Measurements from ENCODE around the gene SYNGR2. TPM values are rescaled to one million over a fixed set of nuclear protein-coding genes. Genes with fewer than 3 reads are reported as not detected.

SYNGR2 gene
- total and polyA plus RNA-seq, 2 donors (not counting 1 experiment from before 2014, with no cell fraction given) = 15.5 to 23.8 TPM

GRCh38 chr17:78122931-78123249 is 45.5 kb upstream of the SYNGR2 start:
- DNase-seq (ENCODE audit: low read depth in 2 of 2) = no peak
- no peak for TF ChIP-seq EZH2 (IDR thresholded peaks at IDR 0.05; ENCODE audit: low read length, missing control alignments)
- TF ChIP-seq CTCF (conservative IDR thresholded peaks at IDR 0.05 in 1 of 2, IDR thresholded peaks at IDR 0.05 in 1 of 2; ENCODE audit: low read depth in 1 of 2, low read length in 2 of 2) = no peak

GRCh38 chr17:78123258-78123929 is 45.0 kb upstream of the SYNGR2 start:
- no peak overlapping the region for H3K27ac ChIP-seq (ENCODE audit: insufficient read depth, low read length)
- no peak overlapping the region for H3K9ac ChIP-seq (ENCODE audit: insufficient read depth, low read length)
- TF ChIP-seq EZH2 (IDR thresholded peaks at IDR 0.05; ENCODE audit: low read length, missing control alignments) (no peak), CTCF (conservative IDR thresholded peaks at IDR 0.05 in 1 of 2, IDR thresholded peaks at IDR 0.05 in 1 of 2; ENCODE audit: low read depth in 1 of 2, low read length in 2 of 2) (no peak)

More at GRCh38 chr17:78122931-78123249, 45.5 kb upstream of the SYNGR2 start:
- H3K27me3 ChIP-seq (ENCODE audit: control insufficient read depth, insufficient read depth, low read length) = peaks cover 6% of the 10 kb centered on the region
- H3K4me1 ChIP-seq (ENCODE audit: control insufficient read depth, extremely low read depth, insufficient read depth, low read length) = no peaks in the 10 kb centered on the region
- H3K4me3 ChIP-seq (replicated peaks in 1 of 4; ENCODE audit: control extremely low read depth in 1 of 4, insufficient read depth in 1 of 4, low read depth in 3 of 4, low read length in 4 of 4) = no peak overlapping the region
- H3K9me3 ChIP-seq (ENCODE audit: control insufficient read depth, insufficient read depth, low read depth, low read length) = no peaks in the 10 kb centered on the region
- H2AFZ ChIP-seq (ENCODE audit: low read length) = no peak overlapping the region
- no peak overlapping the region for H3K4me2 ChIP-seq (ENCODE audit: extremely low read depth, insufficient read depth, low read length)
- no peaks in the 10 kb centered on the region for H4K20me1 ChIP-seq (ENCODE audit: control insufficient read depth, extremely low read depth, insufficient read depth, low read length)
- no peaks in the 10 kb centered on the region for H3K79me2 ChIP-seq (ENCODE audit: control insufficient read depth, insufficient read depth, low read length)
- H3K36me3 ChIP-seq (ENCODE audit: control insufficient read depth, insufficient read depth, low read length) = no peaks in the 10 kb centered on the region
- H3K9ac ChIP-seq (ENCODE audit: insufficient read depth, low read length) = no peak overlapping the region
- H3K27ac ChIP-seq (ENCODE audit: insufficient read depth, low read length) = no peak overlapping the region

GRCh38 chr17:78124081-78124835 is 44.1 kb upstream of the SYNGR2 start:
- Histone ChIP-seq H3K4me3 (replicated peaks in 1 of 4; ENCODE audit: control extremely low read depth in 1 of 4, insufficient read depth in 1 of 4, low read depth in 3 of 4, low read length in 4 of 4) (no peak overlapping the region), H3K36me3 (ENCODE audit: control insufficient read depth, insufficient read depth, low read length) (no peaks in the 10 kb centered on the region), H3K27me3 (ENCODE audit: control insufficient read depth, insufficient read depth, low read length) (peaks cover 12% of the 10 kb centered on the region), H4K20me1 (ENCODE audit: control insufficient read depth, extremely low read depth, insufficient read depth, low read length) (no peaks in the 10 kb centered on the region), H3K4me2 (ENCODE audit: extremely low read depth, insufficient read depth, low read length) (no peak overlapping the region), H3K9ac (ENCODE audit: insufficient read depth, low read length) (no peak overlapping the region), H3K79me2 (ENCODE audit: control insufficient read depth, insufficient read depth, low read length) (no peaks in the 10 kb centered on the region), H3K27ac (ENCODE audit: insufficient read depth, low read length) (no peak overlapping the region), H3K9me3 (ENCODE audit: control insufficient read depth, insufficient read depth, low read depth, low read length) (no peaks in the 10 kb centered on the region), H2AFZ (ENCODE audit: low read length) (no peak overlapping the region), H3K4me1 (ENCODE audit: control insufficient read depth, extremely low read depth, insufficient read depth, low read length) (peaks cover 2% of the 10 kb centered on the region)
- no peak for TF ChIP-seq EZH2 (IDR thresholded peaks at IDR 0.05; ENCODE audit: low read length, missing control alignments)
- DNase-seq (ENCODE audit: low read depth in 2 of 2) = no peak

More at GRCh38 chr17:78123258-78123929, 45.0 kb upstream of the SYNGR2 start:
- Histone ChIP-seq H3K27me3 (ENCODE audit: control insufficient read depth, insufficient read depth, low read length) (peaks cover 7% of the 10 kb centered on the region), H3K79me2 (ENCODE audit: control insufficient read depth, insufficient read depth, low read length) (no peaks in the 10 kb centered on the region), H3K4me3 (replicated peaks in 1 of 4; ENCODE audit: control extremely low read depth in 1 of 4, insufficient read depth in 1 of 4, low read depth in 3 of 4, low read length in 4 of 4) (no peak overlapping the region), H3K36me3 (ENCODE audit: control insufficient read depth, insufficient read depth, low read length) (no peaks in the 10 kb centered on the region), H3K4me1 (ENCODE audit: control insufficient read depth, extremely low read depth, insufficient read depth, low read length) (peaks cover 1% of the 10 kb centered on the region), H3K4me2 (ENCODE audit: extremely low read depth, insufficient read depth, low read length) (no peak overlapping the region), H3K9me3 (ENCODE audit: control insufficient read depth, insufficient read depth, low read depth, low read length) (no peaks in the 10 kb centered on the region), H4K20me1 (ENCODE audit: control insufficient read depth, extremely low read depth, insufficient read depth, low read length) (no peaks in the 10 kb centered on the region), H2AFZ (ENCODE audit: low read length) (no peak overlapping the region)
- DNase-seq (ENCODE audit: low read depth in 2 of 2) = no peak
